ENCODE measurements around the gene SMIM29.

Gene SMIM29

GRCh38 chr6:34229877-34230276, 18.9 kb downstream of the SMIM29 start:
- no peak overlapping the region for H3K4me3 ChIP-seq (ENCODE audit: low read depth, low read length)
- no peak for DNase-seq (ENCODE audit: low read depth)
- TF ChIP-seq CTCF (IDR thresholded peaks at IDR 0.05; ENCODE audit: insufficient read depth, low read depth, low read length, missing control alignments), result no peak

- no peak overlapping the region for H3K4me3 ChIP-seq (ENCODE audit: low read depth, low read length)
- DNase-seq (ENCODE audit: low read depth), result no peak
- no peak for TF ChIP-seq CTCF (IDR thresholded peaks at IDR 0.05; ENCODE audit: insufficient read depth, low read depth, low read length, missing control alignments)
These were observed 20.9 kb downstream of the SMIM29 start for GRCh38 chr6:34227761-34228421.

GRCh38 chr6:34226731-34227586, 21.8 kb downstream of the SMIM29 start:
- H3K4me3 ChIP-seq (ENCODE audit: low read depth, low read length), result no peak overlapping the region
- DNase-seq (ENCODE audit: low read depth), result no peak
- peak; percentile 3 for TF ChIP-seq CTCF (IDR thresholded peaks at IDR 0.05; ENCODE audit: insufficient read depth, low read depth, low read length, missing control alignments)

GRCh38 chr6:34226066-34226465, 22.7 kb downstream of the SMIM29 start:
- no peak for DNase-seq (ENCODE audit: low read depth)
- no peak for TF ChIP-seq CTCF (IDR thresholded peaks at IDR 0.05; ENCODE audit: insufficient read depth, low read depth, low read length, missing control alignments)

GRCh38 chr6:34225551-34225950, 23.3 kb downstream of the SMIM29 start:
- no peak for DNase-seq (ENCODE audit: low read depth)
- TF ChIP-seq CTCF (IDR thresholded peaks at IDR 0.05; ENCODE audit: insufficient read depth, low read depth, low read length, missing control alignments), result no peak
- H3K4me3 ChIP-seq (ENCODE audit: low read depth, low read length), result no peak overlapping the region

More at GRCh38 chr6:34226066-34226465, 22.7 kb downstream of the SMIM29 start:
- H3K4me3 ChIP-seq (ENCODE audit: low read depth, low read length), result no peak overlapping the region

GRCh38 chr6:34223956-34224940, 24.6 kb downstream of the SMIM29 start:
- no peak for TF ChIP-seq CTCF (IDR thresholded peaks at IDR 0.05; ENCODE audit: insufficient read depth, low read depth, low read length, missing control alignments)
- DNase-seq (ENCODE audit: low read depth), result peak; percentile 97

More at GRCh38 chr6:34223956-34224940, 24.6 kb downstream of the SMIM29 start:
- peak overlapping the region; percentile 66 for H3K4me3 ChIP-seq (ENCODE audit: low read depth, low read length)

Measured in GM12865 (cell line).